HK-2 (cell line): ENCODE results near the gene ARL5B.

Experiments used
- DNase-seq: peaks from one replicate; pipeline ENCODE4 v3.0.0-alpha.2; 2018; ENCODE audit not compliant: unreplicated experiment

Gene ARL5B

GRCh38 chr10:18699849-18700840 is 40.9 kb downstream of the ARL5B start:
- no peak for DNase-seq

DNA sequence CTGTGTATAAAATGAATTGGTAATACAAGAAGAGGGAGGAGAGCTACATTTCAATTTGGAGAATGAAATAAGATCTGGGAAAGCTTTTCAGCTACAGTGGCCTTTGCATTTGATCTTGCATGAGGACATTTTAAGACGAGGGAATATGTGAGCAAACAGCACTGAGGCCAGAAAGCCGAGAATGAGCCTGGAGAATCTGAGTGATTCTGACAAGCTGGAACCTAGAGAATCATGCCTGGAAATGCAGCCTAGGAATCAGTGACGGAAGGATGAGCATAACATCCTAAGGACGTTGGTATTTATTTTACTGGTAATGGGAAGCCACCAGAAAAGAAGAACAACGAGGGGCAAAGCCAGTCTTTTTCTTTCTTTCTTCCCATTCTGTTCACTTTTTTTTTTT is 44.3 kb downstream of the ARL5B start:
- DNase-seq = no peak

- DNase-seq = no peak
Measured at GRCh38 chr10:18710201-18710653, 51.0 kb downstream of the ARL5B start.

DNA sequence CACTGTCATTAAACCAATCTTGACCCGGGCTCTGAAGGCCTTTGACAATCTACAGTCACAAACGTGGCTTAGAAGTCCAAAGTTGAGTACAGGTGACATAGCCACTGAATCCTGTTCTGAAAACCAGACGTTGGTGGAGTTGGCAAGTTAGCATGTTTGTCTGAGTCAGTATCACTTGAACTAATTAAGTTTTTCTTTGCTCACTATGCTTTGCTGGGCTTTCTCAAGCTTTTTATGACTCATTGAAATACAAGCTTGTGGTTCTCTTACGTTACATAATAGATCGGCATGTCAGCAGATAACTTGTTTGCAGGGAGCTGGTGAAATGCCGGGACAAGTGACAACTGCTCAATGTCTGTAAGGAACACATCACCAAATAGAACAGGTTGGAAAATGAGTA is 53.8 kb downstream of the ARL5B start:
- DNase-seq = peak; percentile 14

DNA sequence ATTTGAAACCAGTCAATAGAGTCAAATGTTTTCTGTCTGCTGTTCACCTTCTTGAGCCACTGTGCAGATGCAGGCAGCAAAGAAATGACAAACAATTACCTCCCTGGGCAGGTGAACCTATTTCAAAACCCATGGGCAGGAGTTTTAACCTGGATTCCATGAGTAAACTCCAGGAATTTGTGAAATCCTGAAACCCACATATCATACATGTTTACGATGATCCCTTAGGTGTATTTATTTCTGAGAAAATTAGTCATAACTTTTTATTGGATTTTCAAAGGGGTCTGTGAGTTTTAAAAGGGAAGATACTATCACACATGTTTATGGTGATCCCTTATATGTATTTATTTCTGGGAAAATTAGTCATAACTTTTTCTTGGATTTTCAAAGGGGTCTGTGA is 59.8 kb downstream of the ARL5B start:
- DNase-seq = no peak

DNA sequence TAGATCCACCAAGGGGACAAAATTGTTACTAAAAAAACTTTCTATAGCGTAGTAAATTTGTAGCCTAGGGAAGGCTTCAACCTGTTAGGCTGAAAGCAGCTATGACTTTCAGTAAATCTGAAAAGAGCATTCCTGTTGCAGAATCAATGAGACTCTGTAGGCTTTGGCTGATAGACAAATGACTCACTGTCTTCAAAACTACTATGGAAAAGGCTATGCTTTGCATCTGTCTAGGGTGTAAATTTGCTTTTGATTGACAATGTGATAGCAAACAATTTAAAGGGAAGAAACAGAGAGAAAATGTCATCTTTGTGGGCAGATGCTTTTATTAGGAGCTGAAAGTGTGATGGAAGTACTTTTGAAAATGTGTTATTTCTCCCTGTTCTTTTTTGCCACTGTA is 60.6 kb downstream of the ARL5B start:
- DNase-seq = no peak

GRCh38 chr10:18721067-18721466 is 61.8 kb downstream of the ARL5B start:
- DNase-seq = no peak

DNA sequence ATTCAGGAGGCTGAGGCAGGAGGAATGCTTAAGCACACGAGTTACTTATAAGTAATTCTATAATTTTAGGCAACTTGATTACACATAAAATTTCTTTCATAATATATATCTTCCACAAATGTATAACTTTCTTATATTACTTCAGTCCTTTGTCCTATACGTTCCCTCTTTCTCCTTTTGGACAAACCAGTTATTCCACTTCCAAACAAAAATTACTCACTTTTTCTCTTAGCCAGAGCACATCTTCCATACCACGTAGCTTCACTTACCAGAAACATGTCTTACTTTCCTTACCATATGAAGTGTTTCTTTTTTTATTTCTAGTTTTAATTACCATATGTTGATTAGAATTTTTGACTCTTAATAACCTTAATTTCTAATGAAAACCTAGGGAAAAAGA is 64.6 kb downstream of the ARL5B start:
- DNase-seq = no peak
